HUES64 (cell line): Measurements from ENCODE around the gene RARB.

Source experiments
- H3K27ac ChIP-seq: 2 replicates; pipeline ENCODE4 v1.7.0; 2013; ENCODE audit warnings: low read depth, low read length, inconsistent platforms
- H3K27me3 ChIP-seq: 2 replicates; pipeline ENCODE4 v1.6.1; 2013; ENCODE audit warnings: mild to moderate bottlenecking, low read length; ENCODE audit not compliant: insufficient read depth
- H3K36me3 ChIP-seq: 2 replicates; pipeline ENCODE4 v1.6.1; 2013; ENCODE audit warnings: mild to moderate bottlenecking, low read length; ENCODE audit not compliant: insufficient read depth
- H3K4me1 ChIP-seq: 2 replicates; pipeline ENCODE4 v1.6.1; 2013; ENCODE audit warnings: mild to moderate bottlenecking, low read length, moderate library complexity; ENCODE audit not compliant: insufficient read depth
- H3K4me3 ChIP-seq: 2 replicates; pipeline ENCODE4 v1.5.1; 2013; ENCODE audit warnings: mild to moderate bottlenecking, low read length, moderate library complexity
- H3K9ac ChIP-seq: 2 replicates; pipeline ENCODE4 v1.6.1; 2013; ENCODE audit warnings: mild to moderate bottlenecking, low read depth, low read length
- H3K9me3 ChIP-seq: 2 replicates; pipeline ENCODE4 v1.6.1; 2013; ENCODE audit warnings: low read depth, low read length; ENCODE audit not compliant: insufficient read depth
- WGBS: fragments of 150-250, 120-280 bp; methylation state at CpG from one replicate; pipeline ENCODE4 v1.1.7; 2013; ENCODE audit warnings: missing lambda C conversion rate; 5-methylcytosine and 5-hydroxymethylcytosine counted together

RARB gene

GRCh38 chr3:25611193-25611592 lies 183.1 kb downstream of the RARB start:
- 91% methylated on average over 5 of the region's 5 CpGs for WGBS
- no peaks in the 10 kb centered on the region for H3K4me1 ChIP-seq
- no peak overlapping the region for H3K27ac ChIP-seq
- H3K4me3 ChIP-seq, result no peak overlapping the region
- H3K9me3 ChIP-seq, result no peaks in the 10 kb centered on the region
- H3K36me3 ChIP-seq, result peaks cover 99% of the 10 kb centered on the region
- H3K27me3 ChIP-seq, result no peaks in the 10 kb centered on the region
- no peak overlapping the region for H3K9ac ChIP-seq

GRCh38 chr3:25618028-25618427 lies 190.0 kb downstream of the RARB start:
- Histone ChIP-seq H3K27ac (no peak overlapping the region), H3K9me3 (no peaks in the 10 kb centered on the region), H3K27me3 (no peaks in the 10 kb centered on the region), H3K36me3 (peaks cover 97% of the 10 kb centered on the region), H3K4me3 (no peak overlapping the region), H3K9ac (no peak overlapping the region), H3K4me1 (no peaks in the 10 kb centered on the region)

GRCh38 chr3:25619382-25619781 lies 191.3 kb downstream of the RARB start:
- Histone ChIP-seq H3K4me3 (no peak overlapping the region), H3K4me1 (no peaks in the 10 kb centered on the region), H3K27ac (no peak overlapping the region), H3K27me3 (no peaks in the 10 kb centered on the region), H3K9ac (no peak overlapping the region), H3K9me3 (no peaks in the 10 kb centered on the region), H3K36me3 (peaks cover 97% of the 10 kb centered on the region)

GRCh38 chr3:25620493-25620892 lies 192.4 kb downstream of the RARB start:
- Histone ChIP-seq H3K4me3 (no peak overlapping the region), H3K27me3 (no peaks in the 10 kb centered on the region), H3K4me1 (no peaks in the 10 kb centered on the region), H3K36me3 (peaks cover 97% of the 10 kb centered on the region), H3K9ac (no peak overlapping the region), H3K27ac (no peak overlapping the region), H3K9me3 (no peaks in the 10 kb centered on the region)
- WGBS, result 99% methylated on average over 4 of the region's 5 CpGs

GRCh38 chr3:25621087-25621486 lies 193.0 kb downstream of the RARB start:
- Histone ChIP-seq H3K36me3 (peaks cover 97% of the 10 kb centered on the region), H3K27me3 (no peaks in the 10 kb centered on the region), H3K9ac (no peak overlapping the region), H3K9me3 (no peaks in the 10 kb centered on the region), H3K27ac (no peak overlapping the region), H3K4me3 (no peak overlapping the region), H3K4me1 (no peaks in the 10 kb centered on the region)
- WGBS, result 98% methylated on average over 2 of the region's 2 CpGs

GRCh38 chr3:25631989-25632388 lies 203.9 kb downstream of the RARB start:
- H3K27me3 ChIP-seq, result no peaks in the 10 kb centered on the region
- no peak overlapping the region for H3K4me3 ChIP-seq
- H3K9me3 ChIP-seq, result no peaks in the 10 kb centered on the region
- H3K4me1 ChIP-seq, result peaks cover 14% of the 10 kb centered on the region; the same call in 1 of the 2 replicates
- 88% methylated on average over 1 of the region's 1 CpG for WGBS
- no peak overlapping the region for H3K9ac ChIP-seq
- H3K27ac ChIP-seq, result no peak overlapping the region
- peaks cover 97% of the 10 kb centered on the region for H3K36me3 ChIP-seq

GRCh38 chr3:25633919-25634318 lies 205.9 kb downstream of the RARB start:
- H3K4me1 ChIP-seq, result peaks cover 14% of the 10 kb centered on the region; the same call in 1 of the 2 replicates
- peaks cover 97% of the 10 kb centered on the region for H3K36me3 ChIP-seq
- WGBS, result 94% methylated on average over 3 of the region's 3 CpGs

GRCh38 chr3:25635038-25635437 lies 207.0 kb downstream of the RARB start:
- Histone ChIP-seq H3K9me3 (no peaks in the 10 kb centered on the region), H3K9ac (no peak overlapping the region), H3K36me3 (peaks cover 94% of the 10 kb centered on the region), H3K4me3 (no peak overlapping the region), H3K4me1 (peaks cover 14% of the 10 kb centered on the region; the same call in 1 of the 2 replicates), H3K27ac (no peak overlapping the region), H3K27me3 (no peaks in the 10 kb centered on the region)
- 88% methylated on average over 2 of the region's 3 CpGs for WGBS

More at GRCh38 chr3:25633919-25634318, 205.9 kb downstream of the RARB start:
- Histone ChIP-seq H3K9ac (no peak overlapping the region), H3K27me3 (no peaks in the 10 kb centered on the region), H3K27ac (no peak overlapping the region), H3K9me3 (no peaks in the 10 kb centered on the region), H3K4me3 (no peak overlapping the region)
